Brain pericyte (primary cell): Measurements from ENCODE around the gene DUS2.
"Not testable (repeated sequence)": the region's sequence is repeated elsewhere in the genome, so short reads cannot be mapped to it uniquely, and the experiment has no call there.

Source experiments
- DNase-seq: peaks from one replicate; pipeline ENCODE4 v3.0.0-alpha.2; 2012; ENCODE audit warnings: low read depth, low spot score

The DUS2 gene

DNA sequence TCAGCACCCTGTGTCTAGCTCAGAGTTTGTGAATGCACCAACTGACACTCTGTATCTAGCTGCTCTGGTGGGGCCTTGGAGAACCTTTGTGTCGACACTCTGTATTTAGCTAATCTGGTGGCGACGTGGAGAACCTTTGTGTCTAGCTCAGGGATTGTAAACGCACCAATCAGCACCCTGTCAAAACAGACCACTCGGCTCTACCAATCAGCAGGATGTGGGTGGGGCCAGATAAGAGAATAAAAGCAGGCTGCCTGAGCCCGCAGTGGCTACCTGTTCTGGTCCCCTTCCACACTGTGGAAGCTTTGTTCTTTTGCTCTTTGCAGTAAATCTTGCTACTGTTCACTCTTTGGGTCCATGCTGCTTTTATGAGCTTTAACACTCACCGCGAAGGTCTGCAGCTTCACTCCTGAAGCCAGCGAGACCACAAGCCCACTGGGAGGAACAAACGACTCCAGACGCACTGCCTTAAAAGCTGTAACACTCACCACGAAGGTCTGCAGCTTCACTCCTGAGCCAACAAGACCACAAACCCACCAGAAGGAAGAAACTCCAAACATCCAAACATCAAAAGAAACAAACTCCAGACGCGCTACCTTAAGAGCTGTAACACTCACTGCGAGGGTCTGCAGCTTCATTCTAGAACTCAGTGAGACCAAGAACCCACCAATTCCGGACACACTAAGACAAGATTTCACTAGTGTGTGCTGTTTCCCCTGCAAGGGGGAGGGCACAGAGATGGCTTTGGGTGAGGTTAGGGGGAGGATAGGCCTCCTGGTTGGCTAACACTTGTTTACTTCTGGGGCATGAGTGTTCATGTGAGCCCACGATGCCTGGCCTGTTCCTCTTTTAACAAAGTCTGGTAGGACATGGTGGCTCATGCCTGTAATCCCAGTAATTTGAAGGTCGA, 24.1 kb upstream of the DUS2 start, which contains the start of gene DPEP2:
Gene DPEP2 (minus strand): TSS at position 706 of the 910 bp plus-strand sequence. CDS start 6,272 bp downstream, outside the sequence.
- DNase-seq = not testable (repeated sequence)

DNA sequence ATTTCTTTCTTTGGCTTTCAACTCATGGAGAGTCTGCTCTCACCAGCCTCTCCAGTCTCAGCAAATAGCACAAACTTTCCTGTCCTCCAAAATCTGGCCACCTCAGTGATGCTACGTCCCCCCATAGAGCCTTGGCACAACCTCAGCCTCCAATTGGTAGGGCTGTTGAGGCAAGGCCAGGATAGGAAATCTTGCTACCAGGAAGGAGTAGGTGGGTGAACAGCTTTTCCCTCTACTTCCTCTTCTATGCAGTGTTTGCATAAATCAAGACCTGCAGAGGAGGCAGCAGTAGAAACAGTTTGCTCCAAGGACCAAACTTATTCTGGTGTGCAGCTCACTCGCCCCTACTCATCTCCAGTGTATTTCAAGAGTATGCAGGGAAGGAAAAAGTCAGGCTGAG, 23.1 kb upstream of the DUS2 start:
- no peak for DNase-seq

DNA sequence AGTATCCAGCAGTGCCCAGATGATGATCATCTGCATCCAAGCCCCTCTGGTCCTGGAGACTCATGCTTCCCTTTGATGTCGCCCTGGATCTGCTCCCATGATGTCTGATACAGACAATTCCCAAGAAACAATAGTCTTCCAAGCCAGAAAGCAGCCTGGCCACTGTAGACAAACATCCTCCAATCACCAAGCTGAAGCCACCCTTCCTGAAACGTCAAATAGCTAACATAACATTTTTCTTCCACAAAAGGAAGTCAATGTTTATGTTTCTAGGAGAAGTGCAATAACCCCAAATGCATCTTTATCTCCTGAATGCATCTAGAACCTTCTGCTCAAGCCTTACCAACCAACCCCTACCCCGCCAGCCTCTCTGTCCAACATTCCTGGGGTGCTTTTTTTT, 22.6 kb upstream of the DUS2 start:
- DNase-seq = no peak

- no peak for DNase-seq
These were observed 20.1 kb upstream of the DUS2 start for GRCh38 chr16:68003031-68003430.

GRCh38 chr16:68005211-68005610, 17.9 kb upstream of the DUS2 start:
- no peak for DNase-seq

DNA sequence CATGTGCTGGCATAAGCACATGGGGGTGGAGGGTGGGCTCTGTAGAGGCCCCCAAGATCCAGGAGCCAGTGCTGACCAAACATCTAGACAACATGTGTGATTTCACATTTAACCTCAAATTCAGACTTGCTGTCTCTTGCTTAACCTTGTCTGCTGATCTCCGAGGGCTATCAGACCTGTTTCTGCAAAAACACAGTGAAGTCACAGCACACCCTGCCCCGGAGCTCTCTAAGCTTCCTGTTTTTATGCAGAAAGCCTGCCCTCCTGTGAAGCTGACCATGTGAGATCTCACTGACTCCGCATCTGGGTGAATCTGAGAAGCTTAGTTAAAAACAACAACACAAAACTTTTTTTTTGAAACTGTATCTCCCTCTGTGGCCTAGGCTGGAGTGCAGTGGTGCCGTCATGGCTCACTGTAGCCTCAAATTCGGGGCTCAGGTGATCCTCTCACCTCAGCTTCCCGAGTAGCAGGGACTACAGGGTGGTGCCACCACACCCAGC, 17.2 kb upstream of the DUS2 start:
- DNase-seq = no peak

- no peak for DNase-seq
These were observed 13.8 kb upstream of the DUS2 start for GRCh38 chr16:68009157-68009735.

- DNase-seq = not testable (repeated sequence)
These were observed 13.2 kb upstream of the DUS2 start for GRCh38 chr16:68009872-68010271.

- DNase-seq = no peak
These were observed 9.6 kb upstream of the DUS2 start for GRCh38 chr16:68013440-68013839.

DNA sequence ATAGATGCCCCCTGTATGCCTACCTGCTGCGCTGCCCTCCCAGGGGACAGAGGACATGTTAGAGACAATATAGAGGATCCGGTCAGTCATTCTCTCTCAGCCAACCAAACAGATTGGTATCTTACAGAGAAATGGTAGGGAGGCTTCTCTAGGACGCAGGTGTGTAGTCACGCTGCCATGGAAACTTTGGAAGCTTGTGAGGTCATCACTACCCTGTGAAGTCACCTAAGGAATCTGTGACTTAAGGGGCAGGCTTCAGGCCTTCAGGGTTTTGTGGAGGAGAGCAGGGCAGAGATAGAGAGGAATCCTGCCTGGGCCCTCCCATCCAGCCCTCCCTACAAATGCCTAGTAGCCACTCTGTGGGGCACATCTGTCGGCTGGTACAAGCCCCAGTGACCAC, 7.4 kb upstream of the DUS2 start, which contains the start of gene DPEP2NB:
Gene DPEP2NB (minus strand): TSS at position 231 of the 400 bp plus-strand sequence. CDS start 141 bp downstream, at position 90.
- DNase-seq = no peak

DNA sequence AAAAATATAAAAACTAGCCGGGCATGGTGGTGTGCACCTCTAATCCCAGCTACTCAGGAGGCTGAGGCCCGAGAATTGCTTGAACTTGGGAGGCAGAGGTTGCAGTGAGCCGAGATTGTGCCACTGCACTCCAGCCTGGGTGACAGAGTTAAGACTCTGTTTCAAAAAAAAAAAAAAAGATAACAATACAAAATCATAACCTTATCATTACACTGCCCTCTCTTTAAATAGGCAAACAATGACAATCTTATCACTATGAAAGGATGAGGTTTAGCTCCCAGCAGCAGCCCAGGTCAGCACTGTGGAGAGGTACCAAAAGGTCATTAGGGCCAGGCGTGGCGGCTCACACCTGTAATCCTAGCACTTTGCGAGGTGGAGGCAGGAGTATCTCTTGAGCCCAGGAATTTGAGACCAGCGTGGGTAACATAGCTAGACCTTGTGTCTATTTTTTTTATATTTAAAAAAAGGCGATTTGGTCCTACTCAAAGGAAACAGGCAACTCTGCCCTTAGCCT, 3.9 kb upstream of the DUS2 start:
- no peak for DNase-seq

- no peak for DNase-seq
These were observed 1.6 kb upstream of the DUS2 start for GRCh38 chr16:68021490-68021889.

DNA sequence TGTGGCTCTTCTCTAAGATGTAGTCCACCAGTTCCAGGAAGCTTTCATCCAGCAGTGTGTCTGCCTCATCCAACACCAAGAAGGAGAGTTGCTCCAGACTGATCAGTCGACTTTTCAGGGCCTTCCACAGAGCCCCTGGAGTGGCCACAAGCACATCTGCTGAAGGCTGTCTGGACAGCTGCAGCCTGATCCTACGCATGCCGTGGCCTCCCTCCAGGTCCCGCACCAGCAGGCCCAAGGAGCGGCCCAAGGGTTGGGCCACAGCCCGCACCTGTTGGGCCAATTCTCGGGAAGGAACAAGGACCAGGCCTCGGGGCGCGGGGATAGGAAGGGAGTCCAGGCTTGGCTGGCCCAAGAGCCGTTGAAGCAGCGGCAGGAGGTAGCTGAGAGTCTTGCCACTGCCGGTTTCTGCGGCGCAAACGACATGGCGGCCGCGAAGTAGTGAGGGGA, 781 bp upstream of the DUS2 start:
- DNase-seq = no peak

DNA sequence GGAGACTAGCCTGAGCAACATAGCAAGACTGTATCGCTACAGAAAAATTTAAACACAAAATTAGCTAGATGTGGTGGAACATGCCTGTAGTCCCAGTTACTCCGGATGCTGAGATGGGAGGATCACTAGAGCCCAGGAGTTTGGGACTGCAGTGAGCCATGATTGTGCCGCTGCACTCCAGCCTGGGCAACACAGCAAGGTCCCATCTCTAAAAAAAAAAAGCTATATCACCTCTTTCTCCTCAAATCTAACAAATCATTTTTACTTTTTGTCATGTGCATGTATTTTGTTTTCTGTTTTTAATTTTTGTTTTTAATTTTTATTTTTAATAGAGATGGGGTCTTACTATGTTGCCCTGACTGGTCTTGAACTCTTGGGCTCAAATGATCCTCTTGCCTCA, 5.9 kb downstream of the DUS2 start:
- no peak for DNase-seq

DNA sequence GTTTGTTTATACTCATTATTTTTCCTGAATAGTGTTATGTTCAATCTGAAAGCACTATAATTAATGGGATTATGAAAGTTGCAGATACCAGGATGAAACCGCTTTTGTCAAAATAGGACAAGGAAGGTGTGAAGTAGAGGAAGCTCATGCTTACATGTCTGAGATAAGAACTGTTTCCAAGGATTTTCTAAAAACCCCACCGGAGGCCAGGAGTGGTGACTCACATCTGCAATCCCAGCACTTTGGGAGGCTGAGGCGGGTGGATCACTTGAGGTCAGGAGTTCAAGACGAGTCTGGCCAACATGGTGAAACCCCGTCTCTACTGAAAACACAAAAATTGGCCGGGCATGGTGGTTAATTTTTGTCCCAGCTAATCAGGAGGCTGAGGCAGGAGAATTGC, 7.0 kb downstream of the DUS2 start:
- DNase-seq = not testable (repeated sequence)

- no peak for DNase-seq
These were observed 8.9 kb downstream of the DUS2 start for GRCh38 chr16:68031951-68032350.

DNA sequence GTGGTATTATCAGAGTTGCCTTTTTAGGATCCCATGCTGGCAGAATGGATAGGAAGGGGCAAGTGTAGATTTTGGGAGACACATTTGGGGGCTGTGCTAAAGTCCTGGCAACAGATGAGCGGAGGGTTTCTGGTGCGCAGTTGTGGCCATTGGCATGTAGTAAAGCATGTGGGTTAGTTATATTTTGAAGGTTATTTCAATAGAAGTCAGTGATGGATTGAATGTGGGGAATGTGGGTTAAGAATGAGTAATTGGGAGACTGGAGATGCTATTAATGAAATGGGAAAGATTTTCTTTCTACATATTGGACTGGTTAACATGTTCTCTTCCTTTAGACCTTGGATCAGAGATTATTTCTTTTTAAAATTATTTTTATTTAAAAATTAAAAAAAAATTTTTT, 10.0 kb downstream of the DUS2 start:
- no peak for DNase-seq

DNA sequence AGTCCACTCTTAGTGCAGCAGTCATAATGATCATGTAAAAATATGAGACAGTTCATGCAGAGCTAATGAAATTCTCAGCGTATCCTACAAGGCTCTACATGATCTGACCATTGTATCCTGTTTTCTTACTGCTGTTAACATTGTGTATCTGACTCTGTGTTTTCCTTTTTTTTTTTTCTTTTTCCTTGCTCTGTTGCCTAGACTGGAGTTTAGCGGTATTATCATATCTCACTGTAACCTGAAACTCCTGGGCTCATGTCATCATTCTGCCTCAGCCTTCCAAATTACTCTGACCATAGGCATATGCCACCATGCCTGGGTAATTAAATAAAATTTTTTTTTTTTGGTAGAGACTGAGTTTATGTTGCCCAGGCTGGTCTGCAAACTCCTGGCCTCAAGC, 12.1 kb downstream of the DUS2 start:
- DNase-seq = no peak

DNA sequence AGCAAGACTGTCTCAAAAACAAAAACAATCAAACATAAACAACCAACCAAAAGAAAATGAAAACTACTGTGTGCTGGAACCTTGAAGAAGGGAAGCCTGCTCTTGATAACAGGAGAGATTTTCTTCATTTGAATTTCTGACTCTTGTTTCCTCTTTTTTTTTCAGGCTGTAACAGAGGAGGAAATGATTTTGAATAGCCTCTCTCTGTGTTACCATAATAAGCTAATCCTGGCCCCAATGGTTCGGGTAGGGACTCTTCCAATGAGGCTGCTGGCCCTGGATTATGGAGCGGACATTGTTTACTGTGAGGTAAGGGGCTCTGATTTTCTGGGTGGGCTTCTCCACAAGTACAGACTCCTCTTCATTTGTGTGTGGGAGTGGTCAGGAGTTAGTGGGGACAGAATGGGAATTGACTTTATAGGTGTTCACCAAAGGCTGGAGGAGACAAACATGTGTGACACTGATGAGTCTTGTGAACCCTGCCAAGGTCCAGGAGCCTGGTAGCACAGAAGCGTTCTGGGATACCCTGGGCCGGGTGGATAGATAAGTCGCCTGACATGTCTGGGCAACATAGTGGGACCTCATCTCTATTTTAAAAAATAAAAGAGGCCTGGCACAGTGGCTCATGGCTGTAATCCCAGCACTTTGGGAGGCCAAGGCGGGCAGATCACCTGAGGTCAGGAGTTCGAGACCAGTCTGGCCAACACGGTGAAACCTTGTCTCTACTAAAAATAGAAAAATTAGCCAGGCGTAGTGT, 14.9 kb downstream of the DUS2 start:
- no peak for DNase-seq

GRCh38 chr16:68040506-68041288, 17.6 kb downstream of the DUS2 start:
- DNase-seq = no peak

DNA sequence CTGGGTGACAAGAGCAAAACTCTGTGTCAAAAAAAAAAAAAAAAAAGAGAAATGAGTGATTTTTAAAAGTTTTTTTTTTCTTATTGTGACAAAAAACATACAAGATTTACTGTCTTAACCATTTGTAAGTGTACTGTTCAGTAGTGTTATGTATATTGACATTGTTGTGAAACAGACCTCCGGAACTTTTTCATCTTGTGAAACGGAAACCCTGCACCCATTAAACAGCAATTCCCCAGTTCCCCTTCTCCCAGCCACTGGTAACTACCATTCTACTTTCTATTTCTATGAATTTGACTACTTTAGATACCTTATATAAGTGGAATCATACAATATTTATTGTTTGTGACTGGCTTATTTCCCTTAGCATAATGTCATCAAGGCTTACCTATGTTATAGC, 18.7 kb downstream of the DUS2 start:
- no peak for DNase-seq
